Astrocyte of the cerebellum (primary cell): ENCODE results near the gene RANBP3.

ENCODE experiments used
- DNase-seq: peaks from one replicate; pipeline ENCODE4 v3.0.0-alpha.2; 2011; ENCODE audit warnings: low read depth
- H3K4me3 ChIP-seq: 2 replicates; pipeline ENCODE4 v1.5.1; 2011; ENCODE audit warnings: mild to moderate bottlenecking, low read depth, low read length, moderate library complexity
- in situ Hi-C: cut with HindIII; loops from 2 replicates; pipeline ENCODE4 v1.10.0; 2017; ENCODE audit warnings: low sequenced_read_pairs
- TF ChIP-seq, protein P1 (sequence below): IDR thresholded peaks from 2 replicates; pipeline ENCODE4 v1.5.1; 2012; ENCODE audit warnings: low read length, low read depth, moderate library complexity, mild to moderate bottlenecking; ENCODE audit errors: missing control alignments

RANBP3 gene

DNA sequence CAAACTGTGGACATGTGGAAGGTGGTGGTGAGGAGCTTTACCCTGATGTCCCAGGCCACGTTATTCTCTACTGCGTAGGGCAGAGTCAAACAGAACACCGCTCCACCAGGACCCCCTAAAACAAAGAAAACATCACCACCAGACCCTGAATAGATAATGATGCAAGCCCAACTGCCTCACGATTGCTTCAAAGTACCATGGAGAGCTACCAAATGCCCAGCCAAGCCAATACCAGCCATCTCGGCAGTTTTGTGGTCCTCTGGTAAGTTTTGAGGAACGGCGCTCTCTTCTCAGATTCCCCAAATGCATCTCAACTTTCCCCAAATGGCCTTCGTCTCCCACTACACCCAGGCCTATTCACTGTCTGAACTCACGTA, 5.6 kb downstream of the RANBP3 start:
- in situ Hi-C loops, result no loop called here
- TF ChIP-seq, protein P1, sequence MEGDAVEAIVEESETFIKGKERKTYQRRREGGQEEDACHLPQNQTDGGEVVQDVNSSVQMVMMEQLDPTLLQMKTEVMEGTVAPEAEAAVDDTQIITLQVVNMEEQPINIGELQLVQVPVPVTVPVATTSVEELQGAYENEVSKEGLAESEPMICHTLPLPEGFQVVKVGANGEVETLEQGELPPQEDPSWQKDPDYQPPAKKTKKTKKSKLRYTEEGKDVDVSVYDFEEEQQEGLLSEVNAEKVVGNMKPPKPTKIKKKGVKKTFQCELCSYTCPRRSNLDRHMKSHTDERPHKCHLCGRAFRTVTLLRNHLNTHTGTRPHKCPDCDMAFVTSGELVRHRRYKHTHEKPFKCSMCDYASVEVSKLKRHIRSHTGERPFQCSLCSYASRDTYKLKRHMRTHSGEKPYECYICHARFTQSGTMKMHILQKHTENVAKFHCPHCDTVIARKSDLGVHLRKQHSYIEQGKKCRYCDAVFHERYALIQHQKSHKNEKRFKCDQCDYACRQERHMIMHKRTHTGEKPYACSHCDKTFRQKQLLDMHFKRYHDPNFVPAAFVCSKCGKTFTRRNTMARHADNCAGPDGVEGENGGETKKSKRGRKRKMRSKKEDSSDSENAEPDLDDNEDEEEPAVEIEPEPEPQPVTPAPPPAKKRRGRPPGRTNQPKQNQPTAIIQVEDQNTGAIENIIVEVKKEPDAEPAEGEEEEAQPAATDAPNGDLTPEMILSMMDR, result no peak
- DNase-seq, result no peak
- no peak overlapping the region for H3K4me3 ChIP-seq

DNA sequence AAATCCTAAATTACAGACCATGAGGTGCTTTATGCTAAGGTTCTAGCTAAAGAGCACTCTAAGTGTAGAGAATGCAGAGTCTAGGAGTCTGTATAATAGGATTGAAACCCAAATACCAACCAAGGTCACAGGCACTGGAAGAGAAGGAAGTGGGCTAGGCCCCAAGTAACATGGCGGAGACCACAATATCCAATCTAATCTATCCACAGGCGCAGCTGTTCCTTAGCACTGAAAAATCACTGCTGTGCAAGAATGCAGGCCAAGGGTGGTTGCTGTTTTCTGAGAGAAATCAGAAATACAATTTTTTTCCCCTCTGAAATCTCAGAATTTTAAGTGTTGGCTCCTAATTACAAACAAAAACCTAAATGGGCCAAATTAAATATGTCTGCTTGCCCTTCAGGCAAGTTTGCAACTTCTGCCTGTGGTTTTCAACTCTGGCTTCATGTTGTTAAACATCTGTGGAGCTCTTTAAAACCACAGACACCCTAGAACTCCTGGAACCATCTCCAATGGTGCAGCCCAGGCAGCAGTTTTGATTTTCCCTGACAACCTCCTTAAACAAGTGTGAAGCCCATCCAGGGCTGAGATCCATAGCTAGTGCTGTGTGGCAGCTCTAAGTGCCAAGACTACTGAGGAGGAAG, 6.1 kb downstream of the RANBP3 start:
- H3K4me3 ChIP-seq, result no peak overlapping the region
- DNase-seq, result no peak
- TF ChIP-seq, protein P1, result no peak
- in situ Hi-C loops, result no loop called here

DNA sequence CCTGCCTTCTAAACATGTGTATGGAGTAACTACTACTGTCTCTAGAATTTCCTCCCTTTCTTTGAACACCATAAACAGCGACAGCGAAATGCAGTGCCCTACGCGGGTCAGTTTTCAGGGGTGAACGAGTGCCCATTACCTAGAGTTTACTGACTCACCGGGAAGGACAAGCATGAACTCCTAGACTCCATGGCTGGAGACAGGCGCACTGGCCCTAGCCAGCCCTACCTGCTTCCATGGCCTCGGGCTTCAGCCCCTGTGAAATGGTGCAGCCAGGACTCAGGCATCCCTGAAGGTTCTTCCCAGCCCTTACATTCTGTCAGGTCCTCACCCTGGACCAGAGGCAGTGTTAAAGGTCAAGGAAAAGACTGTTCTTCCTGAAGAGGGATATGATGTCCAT, 8.5 kb downstream of the RANBP3 start:
- TF ChIP-seq, protein P1, result no peak
- H3K4me3 ChIP-seq, result no peak overlapping the region
- no peak for DNase-seq
- in situ Hi-C loops, result loop anchor here (5.0 kb wide), 1 partner anchor 37 kb away; no protein-coding TSS in a partner anchor

DNA sequence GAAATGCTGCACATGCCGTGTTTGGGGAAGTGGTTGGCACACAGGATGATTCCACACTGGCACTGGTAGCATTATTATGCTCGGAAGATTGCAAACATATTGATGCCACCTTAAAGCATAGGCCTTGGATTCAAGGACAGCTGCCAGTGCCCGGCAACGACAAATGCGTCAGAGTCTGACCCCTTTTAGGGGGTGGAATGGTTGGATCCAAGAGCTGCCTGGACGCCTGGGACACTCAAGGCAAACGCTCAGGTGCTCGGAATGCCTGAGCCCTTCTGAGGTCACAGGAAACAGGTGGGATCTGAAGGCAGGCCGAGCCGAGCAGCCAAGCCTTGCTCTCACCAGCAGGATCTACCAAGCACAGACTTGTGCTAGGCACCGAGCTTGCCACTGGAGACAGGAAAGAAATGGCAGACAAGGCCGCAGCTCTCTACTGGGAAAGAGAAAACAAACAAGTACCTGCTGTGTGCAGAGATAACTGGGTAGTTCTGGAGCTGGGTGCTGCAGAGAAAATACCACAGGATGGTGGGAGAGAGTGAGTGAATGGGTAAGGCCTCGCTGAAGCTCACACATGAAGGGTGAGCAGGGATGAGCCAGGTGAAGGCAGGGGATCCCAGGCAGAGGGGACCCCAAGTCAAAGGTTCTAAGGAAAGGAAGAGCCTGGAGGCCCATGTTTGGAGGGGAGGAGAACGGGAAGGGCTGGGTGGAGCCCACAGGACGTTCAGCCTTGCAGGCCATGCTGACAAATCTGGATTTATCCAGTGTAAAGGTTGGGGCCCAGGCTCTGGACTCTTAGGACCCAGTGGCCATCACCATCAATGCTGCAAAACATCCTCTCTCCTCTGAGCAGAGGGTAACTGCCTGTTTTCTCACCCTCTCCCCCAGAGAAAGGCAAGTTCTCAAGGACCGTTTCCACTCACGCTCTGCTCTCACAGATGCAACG, 9.2 kb downstream of the RANBP3 start:
- TF ChIP-seq, protein P1, result no peak
- in situ Hi-C loops, result loop anchor here (5.0 kb wide), 1 partner anchor 36 kb away; no protein-coding TSS in a partner anchor
- H3K4me3 ChIP-seq, result no peak overlapping the region
- no peak for DNase-seq

DNA sequence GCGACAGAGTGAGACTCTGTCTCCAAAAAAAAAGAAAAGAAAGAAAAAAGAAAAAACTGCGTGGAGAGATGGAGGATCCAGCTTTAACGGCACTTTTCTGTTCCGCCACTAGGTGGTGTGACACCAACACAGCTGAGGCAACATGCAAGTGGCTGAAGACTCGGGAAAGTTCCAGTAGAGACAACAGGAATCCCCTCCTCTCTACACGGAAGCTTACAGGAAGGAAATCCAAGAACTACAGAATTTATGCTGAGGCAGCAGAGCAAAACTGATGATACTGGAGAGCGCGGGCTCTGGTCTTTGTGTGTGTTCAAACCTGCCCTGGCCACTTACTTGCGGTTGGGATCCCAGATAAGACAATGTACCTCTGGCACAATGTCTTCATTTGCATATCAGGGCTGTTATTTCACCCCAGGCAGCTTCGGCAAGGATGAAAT, 9.9 kb downstream of the RANBP3 start:
- in situ Hi-C loops, result loop anchor here (5.0 kb wide), 1 partner anchor 36 kb away; no protein-coding TSS in a partner anchor
- peak; percentile 74 for DNase-seq
- no peak overlapping the region for H3K4me3 ChIP-seq
- TF ChIP-seq, protein P1, result peak; percentile 95

DNA sequence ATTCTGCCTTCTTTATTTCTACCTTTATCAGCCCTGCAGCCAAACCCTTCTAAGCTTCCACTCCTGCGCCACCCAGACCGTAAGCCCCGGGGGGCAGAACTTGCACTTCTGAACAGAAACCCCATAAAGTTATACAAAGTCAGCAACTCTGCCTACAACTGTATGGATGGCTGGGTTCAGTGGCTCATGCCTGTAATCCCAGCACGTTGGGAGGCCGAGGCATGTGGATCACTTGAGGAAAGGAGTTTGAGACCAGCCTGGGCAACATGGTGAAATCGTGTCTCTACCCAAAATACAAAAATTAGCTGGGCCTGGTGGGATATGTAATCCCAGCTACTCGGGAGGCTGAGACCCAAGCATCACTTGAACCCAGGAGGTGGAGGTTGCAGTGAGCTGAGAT, 10.4 kb downstream of the RANBP3 start:
- in situ Hi-C loops, result loop anchor here (5.0 kb wide), 1 partner anchor 35 kb away; no protein-coding TSS in a partner anchor
- H3K4me3 ChIP-seq, result no peak overlapping the region
- TF ChIP-seq, protein P1, result no peak
- no peak for DNase-seq
